Measurements from ENCODE around the gene TMEM141.
A peak's percentile ranks its signal among the peaks of the same experiment; 100 is the strongest.

The TMEM141 gene

DNA sequence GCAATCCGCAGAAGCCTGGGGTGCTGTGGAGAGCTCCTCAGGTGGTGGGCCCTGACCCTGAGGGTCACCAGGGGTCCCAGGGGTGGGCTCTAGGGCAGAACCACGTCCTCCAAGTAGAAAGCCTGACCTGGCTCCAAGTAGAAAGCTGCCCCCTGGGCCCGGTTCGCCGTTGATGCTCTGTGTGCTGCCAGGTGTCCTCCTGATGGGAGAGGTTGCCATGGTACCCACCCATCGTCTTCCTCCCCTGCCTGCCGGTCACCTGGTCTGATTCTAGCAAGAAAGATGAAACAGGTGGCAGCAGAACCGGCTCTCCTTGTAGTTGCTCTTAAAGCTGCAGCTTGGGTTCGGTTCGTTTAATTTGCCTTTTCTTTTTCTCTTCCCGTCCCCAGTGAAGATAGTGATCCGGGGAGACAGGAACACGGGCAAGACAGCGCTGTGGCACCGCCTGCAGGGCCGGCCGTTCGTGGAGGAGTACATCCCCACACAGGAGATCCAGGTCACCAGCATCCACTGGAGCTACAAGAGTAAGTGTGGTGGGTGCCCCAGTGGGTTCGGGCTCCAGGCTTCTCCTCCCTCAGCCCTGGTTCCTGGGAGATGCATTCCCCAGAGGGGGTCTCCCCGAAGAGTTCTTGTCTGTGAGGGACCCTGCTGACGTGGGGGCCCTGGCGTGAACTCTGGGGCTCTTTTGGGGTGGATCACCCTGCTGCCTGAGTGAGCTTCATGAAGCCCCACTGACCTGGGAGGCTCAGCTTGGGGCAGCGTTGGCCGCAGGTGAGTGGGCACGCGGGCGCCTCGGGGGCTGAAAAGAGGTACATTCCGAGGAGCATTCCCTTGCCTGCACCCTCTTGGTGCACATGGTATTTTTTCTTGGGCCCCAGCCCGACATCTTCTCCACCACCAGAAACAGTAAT, 32.2 kb downstream of the TMEM141 start:
- TF ChIP-seq, protein P1, sequence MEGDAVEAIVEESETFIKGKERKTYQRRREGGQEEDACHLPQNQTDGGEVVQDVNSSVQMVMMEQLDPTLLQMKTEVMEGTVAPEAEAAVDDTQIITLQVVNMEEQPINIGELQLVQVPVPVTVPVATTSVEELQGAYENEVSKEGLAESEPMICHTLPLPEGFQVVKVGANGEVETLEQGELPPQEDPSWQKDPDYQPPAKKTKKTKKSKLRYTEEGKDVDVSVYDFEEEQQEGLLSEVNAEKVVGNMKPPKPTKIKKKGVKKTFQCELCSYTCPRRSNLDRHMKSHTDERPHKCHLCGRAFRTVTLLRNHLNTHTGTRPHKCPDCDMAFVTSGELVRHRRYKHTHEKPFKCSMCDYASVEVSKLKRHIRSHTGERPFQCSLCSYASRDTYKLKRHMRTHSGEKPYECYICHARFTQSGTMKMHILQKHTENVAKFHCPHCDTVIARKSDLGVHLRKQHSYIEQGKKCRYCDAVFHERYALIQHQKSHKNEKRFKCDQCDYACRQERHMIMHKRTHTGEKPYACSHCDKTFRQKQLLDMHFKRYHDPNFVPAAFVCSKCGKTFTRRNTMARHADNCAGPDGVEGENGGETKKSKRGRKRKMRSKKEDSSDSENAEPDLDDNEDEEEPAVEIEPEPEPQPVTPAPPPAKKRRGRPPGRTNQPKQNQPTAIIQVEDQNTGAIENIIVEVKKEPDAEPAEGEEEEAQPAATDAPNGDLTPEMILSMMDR (conservative IDR thresholded peaks at IDR 0.05): no peak
- H3K27ac ChIP-seq: no peak overlapping the region

DNA sequence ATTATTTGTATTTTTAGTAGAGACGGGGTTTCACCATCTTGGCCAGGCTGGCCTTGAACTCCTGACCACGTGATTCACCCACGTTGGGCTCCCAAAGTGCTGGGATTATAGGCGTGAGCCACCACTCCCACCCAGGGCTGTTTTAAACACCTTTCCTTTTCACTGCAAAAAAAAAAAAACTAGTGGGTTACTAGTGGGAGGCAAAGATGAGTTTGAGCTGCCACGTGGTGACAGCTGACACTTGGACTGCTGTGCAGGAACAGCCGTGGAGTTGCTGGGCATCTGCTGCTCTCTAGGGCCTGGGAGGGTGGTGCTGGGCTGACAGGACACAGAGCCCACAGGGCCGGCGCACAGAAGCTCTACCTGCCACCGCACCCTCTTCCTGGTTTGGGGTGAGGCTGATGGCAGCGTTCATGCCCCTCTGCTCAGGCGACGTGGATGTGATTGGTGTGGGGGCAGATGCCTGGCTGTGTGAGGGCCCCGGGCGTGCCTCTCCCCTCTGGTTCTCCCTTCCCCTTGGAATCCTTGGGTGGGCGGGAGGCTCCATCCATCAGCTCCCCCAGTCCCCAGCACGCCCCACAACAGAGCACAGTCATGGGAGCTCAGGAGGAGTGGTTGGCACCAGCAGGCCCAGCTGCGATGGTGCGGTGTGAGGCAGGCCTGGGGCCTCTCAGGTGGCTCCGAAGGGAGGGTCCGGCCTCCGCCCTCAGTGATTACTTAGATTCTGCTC, 33.5 kb downstream of the TMEM141 start:
- no peak overlapping the region for H3K27ac ChIP-seq

DNA sequence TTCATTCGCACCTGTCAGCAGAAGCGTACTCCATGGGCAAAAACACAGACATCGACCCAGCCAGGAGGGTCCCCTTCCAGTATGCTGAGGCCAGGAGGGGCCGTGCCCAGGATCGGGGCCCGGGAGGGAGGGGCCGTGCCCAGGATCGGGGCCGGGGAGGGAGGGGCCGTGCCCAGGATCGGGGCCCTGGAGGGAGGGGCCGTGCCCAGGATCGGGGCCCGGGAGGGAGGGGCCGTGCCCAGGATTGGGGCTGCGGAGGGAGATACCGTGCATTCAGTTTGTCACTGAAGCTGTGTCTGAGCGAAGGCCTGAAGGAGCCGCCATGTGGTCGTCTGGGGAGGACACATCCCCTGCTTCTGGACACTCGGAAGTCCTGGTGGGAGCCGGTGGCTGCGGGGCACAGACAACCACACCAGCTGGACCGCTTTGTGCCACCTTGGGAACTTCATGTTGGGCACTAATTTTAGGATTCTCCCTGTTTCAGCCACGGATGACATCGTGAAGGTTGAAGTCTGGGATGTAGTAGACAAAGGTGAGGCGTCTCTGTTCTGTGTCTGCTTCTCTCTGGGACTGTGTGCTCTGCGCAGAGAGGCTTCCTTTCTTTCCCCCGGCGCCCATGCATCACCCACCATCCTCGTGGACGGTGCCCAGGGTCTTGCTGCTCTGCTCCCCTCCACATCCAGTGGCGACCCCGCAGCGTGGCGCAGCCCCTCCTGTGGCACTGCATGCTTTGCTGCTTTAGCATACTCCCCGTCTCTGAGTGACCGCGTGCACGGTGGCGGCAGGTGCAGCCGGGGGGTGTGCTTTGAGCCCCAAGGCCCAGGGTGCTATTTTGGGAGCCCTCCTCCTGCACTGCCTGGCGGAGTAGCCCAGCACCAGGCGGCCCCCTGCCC, 34.4 kb downstream of the TMEM141 start:
- H3K27ac ChIP-seq: no peak overlapping the region
- TF ChIP-seq, protein P1 (conservative IDR thresholded peaks at IDR 0.05): no peak

More for the DNA sequence above, 33.5 kb downstream of the TMEM141 start:
- TF ChIP-seq, protein P1 (conservative IDR thresholded peaks at IDR 0.05): no peak

DNA sequence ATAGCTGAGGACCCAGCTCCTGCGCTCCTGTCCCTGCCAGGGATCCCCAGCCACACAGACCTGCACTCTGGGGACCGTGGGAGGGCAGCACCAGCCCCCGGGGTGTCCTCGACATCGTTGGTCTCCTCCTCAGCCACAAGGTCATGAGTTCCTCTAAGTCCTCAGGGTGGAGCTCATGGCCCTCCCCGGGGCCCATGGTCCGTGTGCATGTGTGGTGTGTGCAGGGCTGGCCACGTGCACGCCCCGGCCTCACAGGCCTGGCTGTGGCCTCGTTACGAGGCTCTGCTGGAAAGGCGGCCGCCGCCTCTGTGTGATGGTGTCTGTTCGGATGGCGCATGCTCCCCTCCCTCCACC, 35.0 kb downstream of the TMEM141 start:
- H3K27ac ChIP-seq: no peak overlapping the region
- TF ChIP-seq, protein P1 (conservative IDR thresholded peaks at IDR 0.05): no peak

DNA sequence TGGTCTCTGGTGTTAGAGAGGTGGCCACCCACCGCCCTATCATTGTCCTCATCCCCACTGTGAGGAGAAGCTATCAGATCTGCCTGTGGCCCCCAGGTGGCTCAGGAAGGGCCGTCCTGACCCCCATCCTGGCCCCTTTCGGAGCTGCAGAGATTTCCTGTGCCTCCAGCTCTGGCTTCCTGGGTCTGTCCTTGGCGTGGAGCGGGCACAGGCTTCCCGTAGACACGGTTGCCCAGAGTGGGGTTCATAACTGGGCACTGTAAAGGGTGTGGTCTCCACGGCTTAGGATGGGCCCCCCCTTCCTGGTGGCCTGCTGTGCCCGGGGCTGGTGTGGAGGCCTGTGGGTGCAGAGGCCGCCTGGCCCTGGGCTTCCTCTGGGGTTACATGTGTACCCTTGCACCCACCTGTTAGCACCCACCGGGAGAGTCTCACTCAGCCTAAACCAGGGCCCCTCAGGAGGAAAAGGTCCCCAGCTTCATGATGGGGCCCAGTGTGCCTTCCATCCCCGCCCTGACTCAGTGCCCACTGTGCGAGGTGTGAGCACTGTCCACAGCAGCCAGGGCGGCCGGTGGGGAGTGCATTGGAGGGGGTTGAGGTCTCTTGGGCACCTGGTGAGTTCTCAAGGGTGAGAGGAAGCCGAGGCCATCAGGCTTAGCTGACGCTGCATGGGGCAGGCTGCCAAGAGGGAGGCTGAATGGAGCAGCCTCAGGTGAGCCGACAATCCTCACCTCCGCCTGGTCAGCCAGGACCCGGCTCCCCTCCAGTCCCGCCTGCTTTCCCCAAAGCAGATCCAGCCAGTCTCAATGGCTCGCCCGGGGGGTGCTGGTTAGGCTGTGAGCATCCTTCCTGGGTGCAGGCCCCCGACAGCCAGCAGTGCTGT, 35.8 kb downstream of the TMEM141 start:
- peak overlapping the region; percentile 3; the same call in 1 of the 2 replicates for H3K27ac ChIP-seq
- TF ChIP-seq, protein P1 (conservative IDR thresholded peaks at IDR 0.05): no peak

DNA sequence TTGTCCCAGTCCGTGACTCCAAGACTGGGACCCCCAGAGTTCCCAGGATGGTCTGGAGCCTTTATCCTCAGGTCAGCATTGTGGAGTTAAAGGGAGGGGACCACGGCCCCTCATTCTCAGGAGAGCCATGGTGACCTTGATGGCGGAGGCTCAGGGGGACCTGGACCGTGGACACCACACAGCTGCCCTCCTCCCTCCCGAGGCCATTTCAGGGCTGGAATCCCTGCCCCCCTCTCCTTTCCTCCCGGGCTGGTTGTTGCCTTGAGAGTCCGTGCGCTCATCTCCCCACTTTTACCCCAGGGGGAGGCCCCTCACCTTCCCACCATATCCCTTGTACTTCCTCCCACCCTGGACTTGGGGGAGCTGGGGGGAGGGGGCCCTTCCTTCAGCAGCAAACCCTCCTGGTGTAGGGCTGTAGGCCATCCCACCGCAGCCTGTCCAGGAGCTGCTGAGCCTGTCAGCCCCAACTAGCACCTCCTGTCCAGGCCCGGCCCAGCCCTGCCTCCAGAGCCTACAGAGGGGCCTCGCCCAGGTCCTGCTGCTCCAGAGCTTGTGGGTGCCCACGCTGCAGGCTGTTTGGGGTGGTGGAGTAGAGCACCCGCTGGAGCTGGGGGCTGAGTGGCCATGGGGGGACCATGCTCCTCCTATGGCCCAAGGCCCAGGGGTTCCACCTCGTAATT, 36.8 kb downstream of the TMEM141 start:
- H3K27ac ChIP-seq: peak overlapping the region; percentile 3; the same call in 1 of the 2 replicates
- TF ChIP-seq, protein P1 (conservative IDR thresholded peaks at IDR 0.05): no peak

Measured in VCaP (cell line).